Esophagus muscularis mucosa (tissue), 4 donors: ENCODE results near the gene PROKR1.

Source experiments
- EP300 ChIP-seq: sonication (generic); formaldehyde crosslinking; IDR thresholded peaks from one replicate; pipeline ENCODE4 v1.6.1; 2017; ENCODE audit warnings: antibody characterized with exemption
- POLR2A ChIP-seq: fragments of 450-650 bp; IDR thresholded peaks from one replicate; pipeline ENCODE4 v1.6.1; 2017; ENCODE audit warnings: antibody characterized with exemption, moderate library complexity, mild to moderate bottlenecking, low read depth
- POLR2AphosphoS5 ChIP-seq, 2 donors: sonication (generic); formaldehyde crosslinking; IDR thresholded peaks; one replicate each; pipeline ENCODE4 v1.6.1; 2017; ENCODE audit warnings: antibody characterized with exemption in 2 of 2
- TF ChIP-seq, protein P1 (sequence below), 3 experiments: fragments of 200-600 bp in 2 of 3; fragments of 450-650 bp in 1 of 3; sonication (generic) in 2 of 3; IDR thresholded peaks; one replicate each; pipeline ENCODE4 v1.5.1; 2017 to 2019; ENCODE audit warnings: antibody characterized with exemption in 3 of 3, mild to moderate bottlenecking in 2 of 3, moderate library complexity in 1 of 3

GRCh38 chr2:68605939-68606338, 37.4 kb upstream of the PROKR1 start:
- TF ChIP-seq, protein P1, sequence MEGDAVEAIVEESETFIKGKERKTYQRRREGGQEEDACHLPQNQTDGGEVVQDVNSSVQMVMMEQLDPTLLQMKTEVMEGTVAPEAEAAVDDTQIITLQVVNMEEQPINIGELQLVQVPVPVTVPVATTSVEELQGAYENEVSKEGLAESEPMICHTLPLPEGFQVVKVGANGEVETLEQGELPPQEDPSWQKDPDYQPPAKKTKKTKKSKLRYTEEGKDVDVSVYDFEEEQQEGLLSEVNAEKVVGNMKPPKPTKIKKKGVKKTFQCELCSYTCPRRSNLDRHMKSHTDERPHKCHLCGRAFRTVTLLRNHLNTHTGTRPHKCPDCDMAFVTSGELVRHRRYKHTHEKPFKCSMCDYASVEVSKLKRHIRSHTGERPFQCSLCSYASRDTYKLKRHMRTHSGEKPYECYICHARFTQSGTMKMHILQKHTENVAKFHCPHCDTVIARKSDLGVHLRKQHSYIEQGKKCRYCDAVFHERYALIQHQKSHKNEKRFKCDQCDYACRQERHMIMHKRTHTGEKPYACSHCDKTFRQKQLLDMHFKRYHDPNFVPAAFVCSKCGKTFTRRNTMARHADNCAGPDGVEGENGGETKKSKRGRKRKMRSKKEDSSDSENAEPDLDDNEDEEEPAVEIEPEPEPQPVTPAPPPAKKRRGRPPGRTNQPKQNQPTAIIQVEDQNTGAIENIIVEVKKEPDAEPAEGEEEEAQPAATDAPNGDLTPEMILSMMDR (IDR thresholded peaks at IDR 0.05) = no peak
- no peak for TF ChIP-seq EP300
- no peak for TF ChIP-seq POLR2A
- no peak for TF ChIP-seq POLR2AphosphoS5 (IDR thresholded peaks at IDR 0.05)
